OCI-LY7 (cell line): ENCODE results near the gene TTLL7. TPM values are rescaled to one million over a fixed set of nuclear protein-coding genes. Genes with fewer than 3 reads are reported as not detected.

Experiments used
- BruUV-seq: library from RNA; stranded (reverse); fragments of 400-500 nt; replicated peaks from 2 replicates; lab custom pipeline; 2021; lab: Mats Ljungman, UMichigan
- CTCF ChIA-PET: fragments of 300-600 bp; sonication (Branson Sonifier 250); formaldehyde crosslinking; loops from one replicate; lab custom pipeline; 2022; ENCODE audit warnings: antibody characterized with exemption; ENCODE audit not compliant: unreplicated experiment; lab: Charles Lee
- POLR2A ChIA-PET: fragments of 300-600 bp; sonication (Branson Sonifier 250); formaldehyde crosslinking; loops from one replicate; lab custom pipeline; 2022; ENCODE audit warnings: antibody characterized with exemption; lab: Charles Lee
- DNase-seq: peaks from one replicate; pipeline ENCODE4 v3.0.0-alpha.2; 2015; ENCODE audit warnings: low spot score
- H2AFZ ChIP-seq: fragments of 200-600 bp; sonication (generic), shearing (Covaris generic); 2 replicates; pipeline ENCODE4 v1.6.1; 2014; ENCODE audit warnings: mild to moderate bottlenecking, antibody characterized with exemption, low read length, moderate library complexity
- H3K27ac ChIP-seq: fragments of 200-600 bp; sonication (generic); 2 replicates; pipeline ENCODE4 v1.5.1; 2014; ENCODE audit warnings: mixed run types, low read depth, mild to moderate bottlenecking, moderate library complexity, low read length, inconsistent platforms; ENCODE audit not compliant: poor library complexity, severe bottlenecking
- H3K36me3 ChIP-seq: fragments of 200-600 bp; sonication (generic); 2 replicates; pipeline ENCODE4 v1.6.1; 2014; ENCODE audit warnings: mild to moderate bottlenecking, antibody characterized with exemption, low read length, moderate library complexity, mixed read lengths; ENCODE audit not compliant: insufficient read depth
- H3K4me1 ChIP-seq: fragments of 200-600 bp; sonication (generic); 2 replicates; pipeline ENCODE4 v1.5.1; 2014; ENCODE audit warnings: mild to moderate bottlenecking, low read length; ENCODE audit not compliant: insufficient read depth, poor library complexity, severe bottlenecking
- H3K4me2 ChIP-seq: fragments of 200-600 bp; sonication (generic); 2 replicates; pipeline ENCODE4 v1.6.1; 2014; ENCODE audit warnings: mild to moderate bottlenecking, low read length
- H3K4me3 ChIP-seq: fragments of 200-600 bp; sonication (generic); 2 replicates; pipeline ENCODE4 v1.5.1; 2014; ENCODE audit warnings: mild to moderate bottlenecking, low read depth, low read length; ENCODE audit not compliant: poor library complexity, severe bottlenecking
- H3K79me2 ChIP-seq: fragments of 200-600 bp; sonication (generic); 2 replicates; pipeline ENCODE4 v1.6.1; 2016; ENCODE audit warnings: low read depth, mild to moderate bottlenecking, low read length, moderate library complexity, mixed read lengths; ENCODE audit not compliant: insufficient read depth
- H3K9me2 ChIP-seq: fragments of 200-600 bp; sonication (generic); 2 replicates; pipeline ENCODE4 v1.6.1; 2016; ENCODE audit warnings: mild to moderate bottlenecking, low read length, mixed read lengths; ENCODE audit not compliant: insufficient read depth
- H3K9me3 ChIP-seq: fragments of 200-600 bp; sonication (generic); 2 replicates; pipeline ENCODE4 v1.6.1; 2014; ENCODE audit warnings: mild to moderate bottlenecking, mixed run types, low read length, mixed read lengths
- H4K20me1 ChIP-seq: fragments of 200-600 bp; sonication (generic); 2 replicates; pipeline ENCODE4 v1.6.1; 2014; ENCODE audit warnings: mild to moderate bottlenecking, antibody characterized with exemption, low read length, moderate library complexity, mixed read lengths; ENCODE audit not compliant: insufficient read depth
- EZH2phosphoT487 ChIP-seq: fragments of 200-600 bp; sonication (generic); IDR thresholded peaks from 2 replicates; pipeline ENCODE4 v1.6.1; 2018; ENCODE audit warnings: low read depth, borderline replicate concordance, mild to moderate bottlenecking, mixed run types, antibody characterized with exemption, low read length, moderate library complexity, mixed read lengths
- intact Hi-C: fragments of 100-400 bp; cut with micrococcal nuclease; formaldehyde crosslinking; loops from one replicate; pipeline ENCODE4 v1.10.0; 2022; ENCODE audit not compliant: unreplicated experiment
- total RNA-seq, 2 experiments: library from RNA; depleted of rRNA in 1 of 2; stranded (reverse); fragments of >200 nt in 1 of 2; shearing (Covaris generic) in 1 of 2; gene quantifications; 2 replicates each; pipeline ENCODE4 v1.2.3, GENCODE V29; 2014 to 2022
- TF ChIP-seq, protein P1 (sequence below): fragments of 200-600 bp; sonication (generic); conservative IDR thresholded peaks from 2 replicates; pipeline ENCODE4 v1.5.1; 2014; ENCODE audit warnings: mild to moderate bottlenecking, antibody characterized with exemption, low read length, moderate library complexity, mixed read lengths

Gene TTLL7
- total RNA-seq, 2 experiments from 2014 or later = 0.76 to 0.88 TPM

DNA sequence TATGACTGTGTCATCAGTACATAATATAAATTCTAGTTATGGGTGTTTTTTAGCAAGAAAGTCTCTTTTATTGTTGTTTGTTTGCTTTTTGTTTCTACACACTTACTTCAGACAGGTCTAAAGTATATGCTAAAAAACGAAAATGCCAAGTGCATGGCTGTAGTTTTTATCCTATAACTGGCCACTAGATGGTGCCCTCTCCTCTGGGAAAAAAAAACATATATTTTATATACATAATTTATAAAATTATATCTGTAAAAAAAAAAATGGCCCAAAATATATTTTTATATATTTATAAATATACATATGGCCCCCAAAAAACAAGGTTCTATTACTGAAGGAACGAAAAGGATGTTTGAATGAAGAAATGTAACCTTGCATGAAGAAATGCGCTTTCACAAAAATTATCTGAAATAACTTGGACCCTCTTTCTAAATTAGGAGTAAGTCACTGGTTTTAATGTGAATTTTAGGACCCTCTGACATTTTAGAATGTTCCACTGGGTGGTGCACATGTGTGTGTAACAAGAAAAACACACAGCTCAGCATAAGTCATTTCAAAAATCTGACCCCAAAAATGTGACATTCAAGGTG lies 93.5 kb downstream of the TTLL7 start:
- no peaks in the 10 kb centered on the region for H4K20me1 ChIP-seq
- POLR2A ChIA-PET = no interaction called here
- no peak overlapping the region for H3K4me3 ChIP-seq
- H3K27ac ChIP-seq = no peak overlapping the region
- no peak overlapping the region for H2AFZ ChIP-seq
- no peaks in the 10 kb centered on the region for H3K9me2 ChIP-seq
- no peaks in the 10 kb centered on the region for H3K36me3 ChIP-seq
- TF ChIP-seq, protein P1, sequence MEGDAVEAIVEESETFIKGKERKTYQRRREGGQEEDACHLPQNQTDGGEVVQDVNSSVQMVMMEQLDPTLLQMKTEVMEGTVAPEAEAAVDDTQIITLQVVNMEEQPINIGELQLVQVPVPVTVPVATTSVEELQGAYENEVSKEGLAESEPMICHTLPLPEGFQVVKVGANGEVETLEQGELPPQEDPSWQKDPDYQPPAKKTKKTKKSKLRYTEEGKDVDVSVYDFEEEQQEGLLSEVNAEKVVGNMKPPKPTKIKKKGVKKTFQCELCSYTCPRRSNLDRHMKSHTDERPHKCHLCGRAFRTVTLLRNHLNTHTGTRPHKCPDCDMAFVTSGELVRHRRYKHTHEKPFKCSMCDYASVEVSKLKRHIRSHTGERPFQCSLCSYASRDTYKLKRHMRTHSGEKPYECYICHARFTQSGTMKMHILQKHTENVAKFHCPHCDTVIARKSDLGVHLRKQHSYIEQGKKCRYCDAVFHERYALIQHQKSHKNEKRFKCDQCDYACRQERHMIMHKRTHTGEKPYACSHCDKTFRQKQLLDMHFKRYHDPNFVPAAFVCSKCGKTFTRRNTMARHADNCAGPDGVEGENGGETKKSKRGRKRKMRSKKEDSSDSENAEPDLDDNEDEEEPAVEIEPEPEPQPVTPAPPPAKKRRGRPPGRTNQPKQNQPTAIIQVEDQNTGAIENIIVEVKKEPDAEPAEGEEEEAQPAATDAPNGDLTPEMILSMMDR = peak; percentile 82
- TF ChIP-seq EZH2phosphoT487 = no peak
- CTCF ChIA-PET = no interaction called here
- BruUV-seq = no TSS peak
- intact Hi-C loops = loop anchor here (2.0 to 10.0 kb wide), 3 partner anchors 217 to 849 kb away; no protein-coding TSS in a partner anchor
- H3K4me2 ChIP-seq = no peak overlapping the region
- H3K4me1 ChIP-seq = no peaks in the 10 kb centered on the region
- DNase-seq = peak; percentile 38
- no peaks in the 10 kb centered on the region for H3K9me3 ChIP-seq
- H3K79me2 ChIP-seq = no peaks in the 10 kb centered on the region

DNA sequence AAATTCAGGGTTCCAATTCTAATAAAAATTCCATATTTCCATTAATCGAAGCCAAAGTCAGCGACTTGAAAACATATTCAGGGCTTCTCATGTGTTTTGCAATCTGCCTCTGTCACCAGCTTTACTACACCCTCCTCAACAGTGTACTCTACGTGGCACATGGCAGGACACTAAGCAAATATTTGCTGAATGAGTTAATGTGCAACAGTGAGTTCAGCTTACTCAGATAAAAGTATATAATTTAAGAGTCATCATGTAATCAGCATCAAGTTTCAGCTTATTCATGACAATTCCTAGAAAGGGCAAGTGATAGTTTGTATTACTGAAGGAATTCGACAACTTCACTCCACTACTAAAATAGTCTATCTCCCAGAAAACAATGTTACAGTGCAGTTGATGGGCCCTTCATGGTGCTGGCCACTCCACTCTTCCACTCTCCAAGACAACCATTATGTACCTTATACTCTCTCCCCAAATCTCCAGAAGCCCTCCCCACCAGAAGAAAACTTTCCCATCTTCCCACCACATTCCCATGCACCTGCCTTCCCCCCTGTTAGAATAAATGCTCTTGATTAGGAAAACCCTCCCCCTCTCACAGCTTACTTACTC lies 97.3 kb downstream of the TTLL7 start:
- Histone ChIP-seq H3K27ac (no peak overlapping the region), H3K79me2 (no peaks in the 10 kb centered on the region), H3K4me2 (no peak overlapping the region), H3K36me3 (no peaks in the 10 kb centered on the region), H4K20me1 (no peaks in the 10 kb centered on the region), H3K9me2 (no peaks in the 10 kb centered on the region), H3K4me1 (no peaks in the 10 kb centered on the region), H3K4me3 (no peak overlapping the region), H3K9me3 (no peaks in the 10 kb centered on the region), H2AFZ (no peak overlapping the region)
- intact Hi-C loops = loop anchor here (10.0 kb wide), 2 partner anchors 533 to 853 kb away; no protein-coding TSS in a partner anchor
- no TSS peak for BruUV-seq
- ChIA-PET CTCF (no interaction called here), POLR2A (no interaction called here)
- DNase-seq = no peak
- TF ChIP-seq, protein P1 = no peak
- no peak for TF ChIP-seq EZH2phosphoT487

DNA sequence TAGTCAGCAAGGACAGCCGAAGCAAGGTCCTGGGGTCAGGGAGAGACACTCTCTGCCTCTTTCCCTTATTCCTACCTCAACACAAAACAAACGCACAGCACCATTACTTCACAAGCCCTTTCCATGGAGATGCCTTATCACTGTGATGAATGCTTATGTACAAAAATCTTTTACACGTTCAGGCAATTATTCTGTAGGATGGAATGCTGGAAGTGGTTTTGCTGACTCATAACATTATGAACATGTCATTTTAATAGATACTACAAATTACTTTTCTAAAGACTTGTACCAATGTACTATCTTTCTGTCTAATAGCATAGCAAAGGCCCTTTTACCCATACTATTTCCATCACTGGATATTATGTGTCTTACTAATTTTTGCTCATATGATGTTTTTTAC lies 98.4 kb downstream of the TTLL7 start:
- Histone ChIP-seq H3K36me3 (no peaks in the 10 kb centered on the region), H3K9me3 (no peaks in the 10 kb centered on the region), H3K79me2 (no peaks in the 10 kb centered on the region), H2AFZ (no peak overlapping the region), H3K4me3 (no peak overlapping the region), H4K20me1 (no peaks in the 10 kb centered on the region), H3K4me2 (no peak overlapping the region), H3K27ac (no peak overlapping the region), H3K4me1 (no peaks in the 10 kb centered on the region), H3K9me2 (no peaks in the 10 kb centered on the region)
- DNase-seq = no peak
- no peak for TF ChIP-seq EZH2phosphoT487
- TF ChIP-seq, protein P1 = no peak
- no TSS peak for BruUV-seq
- CTCF ChIA-PET = no interaction called here
- POLR2A ChIA-PET = no interaction called here
- intact Hi-C loops = loop anchor here (10.0 kb wide), 2 partner anchors 534 to 854 kb away; no protein-coding TSS in a partner anchor
